Measurements from ENCODE around the gene PRKD2.

- TF ChIP-seq POLR2A (IDR thresholded peaks at IDR 0.05), result no peak
- no peak for TF ChIP-seq CTCF (IDR thresholded peaks at IDR 0.05)
Observed at GRCh38 chr19:46718157-46718933, 1.4 kb upstream of the PRKD2 start.

All from Peyer's patch (tissue), 4 donors.